ACHN (cell line): ENCODE results near the gene SAMD11.
"Not testable (repeated sequence)": the region's sequence is repeated elsewhere in the genome, so short reads cannot be mapped to it uniquely, and the experiment has no call there.

Source experiments
- DNase-seq: peaks from one replicate; pipeline ENCODE4 v3.0.0-alpha.2; 2015
- in situ Hi-C: cut with HindIII; loops from 2 replicates; pipeline ENCODE4 v1.10.0; 2017; ENCODE audit warnings: low sequenced_read_pairs, low pct_ligation_motif_present, low pct_unique_long_range_greater_than_20kb

SAMD11 gene

DNA sequence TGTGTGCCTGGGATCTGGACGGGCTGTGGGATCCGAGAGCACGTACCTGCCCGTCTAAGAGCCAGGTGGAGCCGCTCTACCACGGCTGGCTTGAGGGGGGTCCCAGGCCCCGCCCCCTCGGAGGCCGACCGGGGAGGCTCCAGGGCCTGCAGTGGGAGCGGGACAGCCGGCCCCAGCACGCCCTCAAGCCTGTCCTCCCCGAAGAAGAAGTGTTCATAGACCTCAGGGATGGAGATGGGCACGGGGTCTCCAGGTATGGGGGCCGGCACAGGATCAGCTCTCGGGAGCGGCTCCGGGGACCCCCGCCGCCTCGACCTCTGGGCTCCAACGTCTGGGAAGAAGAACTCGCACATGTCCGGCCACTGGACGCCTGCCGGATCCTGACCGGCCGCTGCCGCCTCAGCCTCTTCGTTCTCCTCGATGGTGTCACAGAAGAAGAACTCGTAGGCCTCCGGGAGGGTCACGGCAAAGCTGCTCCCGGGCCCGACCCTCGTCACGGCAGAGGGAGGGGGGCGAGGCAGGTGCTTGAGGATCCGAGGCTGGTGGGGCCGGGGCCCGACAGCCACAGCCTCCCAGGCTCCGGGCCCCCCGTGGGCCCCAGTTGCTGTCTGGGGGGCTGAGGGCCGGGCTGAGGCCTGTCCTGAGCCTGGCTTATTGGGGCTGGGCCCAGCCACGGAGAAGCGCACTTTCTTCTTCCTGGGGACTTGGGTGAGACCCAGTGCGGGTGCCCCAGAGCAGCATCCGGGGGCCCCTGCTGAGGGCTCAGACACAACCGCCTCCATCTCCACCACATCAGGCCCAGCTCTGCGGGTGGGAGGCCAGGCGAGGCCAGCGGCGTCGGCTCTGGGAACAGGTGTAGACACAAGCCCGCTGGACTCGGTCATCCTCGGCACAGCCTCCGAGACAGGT is 55.4 kb downstream of the SAMD11 start:
- DNase-seq = no peak
- in situ Hi-C loops = no loop called here

DNA sequence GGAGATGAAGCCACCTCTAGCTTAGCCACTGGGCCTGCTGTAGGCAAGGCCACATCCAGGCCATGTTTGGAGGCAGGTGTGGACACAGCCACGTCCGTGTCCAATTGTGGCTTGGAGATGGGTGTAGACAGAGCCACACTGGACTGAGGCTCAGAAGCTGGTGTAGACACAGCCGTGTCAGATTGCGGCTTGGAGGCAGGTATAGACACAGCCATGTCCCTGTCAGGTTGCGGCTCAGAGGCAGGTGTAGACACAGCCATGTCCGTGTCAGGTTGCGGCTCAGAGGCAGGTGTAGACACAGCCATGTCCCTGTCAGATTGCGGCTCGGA is 56.0 kb downstream of the SAMD11 start:
- DNase-seq = no peak
- in situ Hi-C loops = no loop called here

DNA sequence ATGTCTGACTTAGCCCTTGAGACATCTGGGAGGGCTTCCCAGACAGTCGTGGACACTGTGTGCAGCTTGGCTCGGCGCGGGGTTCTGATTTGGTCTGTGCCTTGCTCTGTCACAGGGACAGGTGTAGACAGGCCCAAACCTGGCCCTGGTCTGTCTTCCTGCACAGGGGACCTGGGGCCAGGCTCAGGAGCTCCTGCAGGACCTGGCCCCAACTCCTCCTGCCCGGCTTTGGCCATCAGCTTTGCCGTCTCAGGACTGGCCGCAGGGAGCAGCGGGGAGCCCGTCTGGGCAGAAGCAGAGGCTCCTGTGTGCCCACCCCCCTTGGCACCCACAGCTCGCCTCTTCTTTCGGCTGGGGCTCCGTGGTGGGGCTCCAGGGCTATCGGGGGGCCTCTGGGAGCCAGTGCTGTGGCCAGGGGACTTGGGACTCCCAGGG is 56.4 kb downstream of the SAMD11 start:
- DNase-seq = no peak
- in situ Hi-C loops = no loop called here

DNA sequence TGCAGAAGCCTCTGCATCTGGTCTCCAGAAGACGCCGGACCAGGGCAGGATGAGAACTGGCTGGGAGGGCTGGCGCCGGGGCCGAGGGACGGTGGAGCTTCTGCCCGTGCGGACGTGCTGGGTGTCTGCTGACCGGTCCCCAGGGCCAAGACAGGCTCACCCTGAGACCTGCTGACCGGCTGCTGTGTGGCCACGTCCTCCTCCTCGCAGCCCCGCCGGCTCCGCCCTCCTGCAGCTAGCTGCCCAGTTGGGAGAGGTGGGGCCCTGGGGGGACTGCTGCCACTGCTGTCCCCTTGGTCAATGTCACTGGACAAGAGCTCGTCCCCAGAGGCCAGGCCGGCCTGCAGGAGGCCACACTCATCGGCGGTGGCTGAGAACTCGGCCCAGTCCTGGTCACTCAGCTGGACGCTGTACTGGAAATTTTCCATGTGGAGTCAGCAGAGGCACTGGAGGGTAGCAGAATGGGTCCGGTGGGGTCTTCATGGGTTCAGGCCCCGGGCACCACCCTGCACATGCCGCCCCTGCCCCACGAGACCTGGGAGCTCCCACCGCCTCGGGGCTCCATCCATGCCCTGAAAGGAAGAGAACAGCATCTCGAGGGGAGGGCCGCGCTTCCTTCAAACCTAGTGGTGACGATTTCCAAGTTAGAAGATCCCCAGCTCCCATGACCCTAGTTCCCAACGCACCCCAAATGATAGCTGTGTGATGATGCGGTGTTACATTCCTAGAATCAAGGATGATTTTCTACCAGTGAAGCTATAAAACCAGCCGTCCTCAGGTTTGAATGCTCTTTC is 57.1 kb downstream of the SAMD11 start:
- in situ Hi-C loops = no loop called here
- no peak for DNase-seq

DNA sequence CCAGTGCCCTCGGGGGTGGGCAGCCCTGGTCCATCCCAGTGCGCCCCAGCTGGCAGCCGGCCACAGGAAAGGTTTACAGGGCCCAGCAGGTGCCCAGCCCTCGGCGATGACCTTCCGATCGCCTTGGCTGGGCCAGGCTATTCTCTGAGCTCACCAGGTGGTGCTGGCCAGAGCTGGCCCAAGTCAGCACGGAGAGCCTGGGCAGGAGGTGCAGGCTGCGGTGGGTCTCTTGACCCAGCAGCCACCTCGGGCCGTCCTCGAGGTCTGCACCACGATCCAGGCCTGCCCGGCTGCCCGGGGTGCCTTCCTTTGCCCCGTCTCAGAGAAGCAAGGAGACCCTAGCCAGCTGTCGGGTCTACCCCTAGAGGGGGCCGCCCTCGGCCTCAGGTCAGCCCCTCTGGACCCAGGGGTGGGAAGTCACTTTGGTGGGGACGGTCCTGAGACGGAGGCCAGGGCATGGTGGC is 57.8 kb downstream of the SAMD11 start:
- in situ Hi-C loops = no loop called here

DNA sequence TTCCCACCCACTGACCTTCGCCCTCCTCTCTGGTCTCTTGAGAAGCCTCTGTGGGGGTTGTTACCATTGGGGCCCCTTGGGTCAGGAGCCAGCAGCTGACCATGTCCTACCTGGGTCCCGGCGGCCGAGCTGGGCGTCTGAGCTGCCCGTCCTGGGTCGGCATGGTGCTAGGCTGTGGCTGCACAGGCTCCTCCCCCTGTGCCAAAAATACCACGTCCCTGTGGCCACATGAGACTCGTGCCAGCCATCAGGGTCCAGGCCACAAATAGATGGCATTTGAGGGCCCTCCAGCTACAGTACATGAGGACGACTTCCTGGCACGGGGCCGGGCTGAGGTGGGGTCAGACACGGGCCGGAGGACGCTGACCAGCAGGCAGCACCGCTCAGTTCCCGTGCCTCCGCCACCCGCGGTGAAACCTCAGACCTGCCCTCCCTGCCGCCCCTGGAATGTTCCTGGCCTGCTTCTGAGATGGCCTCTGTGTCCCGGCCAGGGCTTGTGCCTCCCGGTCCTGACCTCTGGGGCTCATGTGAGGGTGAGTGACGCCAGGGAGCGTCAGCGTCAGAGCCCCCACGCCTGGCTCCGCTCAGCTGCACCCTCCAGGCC is 58.3 kb downstream of the SAMD11 start, which contains the start of gene PERM1:
TSS of gene PERM1 (minus strand) at position 139 of the 604 bp plus-strand sequence. CDS start 1,064 bp downstream, outside the sequence.
- DNase-seq = no peak
- in situ Hi-C loops = no loop called here

More for the DNA sequence above, 57.8 kb downstream of the SAMD11 start:
- DNase-seq = no peak

DNA sequence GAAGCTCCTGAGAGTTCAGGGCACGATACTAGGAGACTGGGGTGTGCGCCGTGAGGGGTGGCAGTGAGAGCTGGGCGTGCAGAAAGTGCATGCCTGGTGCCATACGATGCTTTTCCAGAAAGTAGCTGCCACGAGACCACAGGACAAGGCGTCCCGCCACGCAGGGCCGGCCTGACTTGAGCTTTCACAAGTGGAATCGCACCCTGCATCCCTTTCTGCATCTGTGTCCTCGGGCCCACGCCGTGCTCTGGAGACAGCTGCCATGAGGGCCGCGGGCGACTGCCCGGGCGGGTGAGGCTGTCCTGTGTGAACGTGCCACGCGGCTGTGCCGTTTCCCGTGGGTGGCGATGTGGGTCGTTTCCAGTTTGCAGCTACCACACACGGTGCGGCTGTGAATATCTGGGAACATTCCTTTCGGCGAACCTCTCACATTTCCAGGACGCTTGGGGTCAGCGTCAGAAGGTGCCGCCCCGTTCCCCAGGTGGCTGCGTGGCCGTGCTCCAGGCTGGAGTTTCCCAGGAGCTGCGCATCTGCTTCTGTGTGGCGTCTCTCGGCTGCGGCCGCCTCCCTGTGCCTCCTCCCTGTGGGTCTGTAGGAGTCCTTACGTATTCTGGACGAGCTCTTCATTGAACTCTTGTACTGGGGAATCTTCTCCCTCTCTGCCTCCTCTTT is 59.2 kb downstream of the SAMD11 start:
- in situ Hi-C loops = no loop called here
- DNase-seq = no peak

DNA sequence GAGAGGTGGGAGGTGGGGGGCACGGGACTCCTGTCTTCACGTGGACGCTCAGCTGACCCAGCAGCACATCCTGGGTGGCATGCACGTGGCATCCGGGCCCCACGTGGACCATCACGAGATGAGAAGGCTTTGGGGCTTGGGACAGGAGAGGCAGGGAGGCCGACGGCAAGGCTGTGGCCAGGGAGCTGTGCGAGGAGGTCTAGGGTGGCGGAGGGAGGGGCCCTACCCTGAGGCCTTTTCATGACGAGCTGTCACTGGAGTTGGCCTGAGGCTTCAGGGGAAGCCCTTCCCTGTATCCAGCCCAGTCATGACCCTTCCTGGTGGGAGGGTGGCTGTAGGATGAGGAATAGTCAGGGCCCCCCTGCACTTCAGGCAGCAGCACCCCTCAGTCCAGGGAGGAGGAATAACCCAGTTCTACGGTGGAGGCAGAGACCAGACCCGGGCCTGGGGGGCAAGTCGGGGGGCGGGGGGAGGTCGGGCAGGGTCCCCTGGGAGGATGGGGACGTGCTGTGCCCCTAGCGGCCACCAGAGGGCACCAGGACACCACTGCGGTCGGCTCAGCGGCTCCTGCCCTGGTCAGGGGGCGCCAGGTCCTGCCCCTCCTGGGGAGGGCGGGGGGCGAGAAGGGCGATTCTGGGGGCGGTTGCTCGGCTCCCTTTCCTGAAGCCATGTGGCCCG is 60.2 kb downstream of the SAMD11 start:
- in situ Hi-C loops = no loop called here
- DNase-seq = no peak

DNA sequence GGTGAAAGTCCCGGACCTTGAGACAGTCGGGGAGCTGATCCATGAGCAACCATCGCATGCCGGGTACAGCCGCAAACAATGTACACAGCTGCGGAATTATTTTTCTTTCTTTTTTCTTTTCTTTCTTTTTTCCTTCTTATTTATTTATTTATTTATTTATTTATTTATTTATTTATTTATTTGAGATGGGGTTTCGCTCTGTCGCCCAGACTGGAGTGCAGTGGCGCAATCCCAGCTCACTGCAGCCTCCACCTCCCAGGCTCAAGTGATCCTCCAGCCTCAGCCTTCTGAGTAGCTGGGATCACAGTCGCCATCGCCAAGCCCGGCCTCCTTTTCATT is 60.7 kb downstream of the SAMD11 start:
- DNase-seq = no peak
- in situ Hi-C loops = no loop called here

DNA sequence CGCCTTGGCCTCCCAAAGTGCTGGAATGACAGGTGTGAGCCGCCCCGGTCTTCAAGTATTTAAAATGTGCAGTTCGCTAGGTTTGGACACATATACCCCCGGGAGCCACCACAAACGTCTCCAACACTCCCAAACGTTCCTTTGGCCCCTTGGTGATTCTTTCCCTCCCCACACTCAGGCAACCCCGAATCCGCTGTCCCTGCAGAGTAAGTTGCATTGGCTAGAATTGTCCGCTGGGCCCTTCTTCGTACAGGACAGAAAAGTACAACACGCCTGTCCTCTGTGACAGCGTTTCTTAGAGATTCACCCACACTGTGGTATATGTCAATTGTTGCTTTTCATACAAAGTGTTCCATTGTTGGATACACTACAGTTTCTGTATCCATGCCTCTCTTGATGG is 61.4 kb downstream of the SAMD11 start:
- DNase-seq = no peak
- in situ Hi-C loops = no loop called here

DNA sequence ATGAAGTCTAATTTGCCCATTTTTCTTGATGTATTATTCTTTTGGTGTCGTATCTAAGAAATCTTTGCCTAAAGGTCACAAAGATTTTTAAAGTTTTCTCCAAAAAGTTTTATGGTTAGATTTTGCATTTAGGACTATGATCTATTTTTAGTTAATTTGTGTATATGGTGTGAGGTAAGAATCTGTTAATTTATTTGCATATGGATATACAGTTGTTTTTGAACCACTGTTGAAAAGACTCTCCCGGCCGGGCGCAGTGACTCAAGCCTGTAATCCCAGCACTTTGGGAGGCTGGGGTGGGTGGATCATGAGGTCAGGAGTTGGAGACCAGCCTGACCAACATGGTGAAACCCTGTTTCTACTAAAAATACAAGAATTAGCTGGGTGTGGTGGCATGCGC is 64.3 kb downstream of the SAMD11 start:
- DNase-seq, in situ Hi-C loops: not testable (repeated sequence)

DNA sequence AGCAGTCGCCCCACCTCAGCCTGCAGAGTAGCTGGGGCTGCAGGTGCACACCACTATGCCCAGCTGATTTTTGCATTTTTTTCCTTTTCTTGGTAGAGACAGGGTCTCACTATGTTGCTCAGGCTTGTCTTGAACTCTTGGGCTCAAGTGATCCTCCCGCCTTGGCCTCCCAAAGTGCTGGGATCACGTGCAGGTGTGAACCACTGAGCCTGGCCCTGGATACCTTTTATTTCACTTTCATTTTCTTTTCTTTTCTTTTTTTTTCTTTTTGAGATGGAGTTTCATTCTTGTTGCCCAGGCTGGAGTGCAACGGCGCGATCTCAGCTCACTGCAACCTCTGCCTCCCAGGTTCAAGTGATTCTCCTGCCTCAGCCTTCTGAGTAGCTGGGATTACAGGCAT is 67.6 kb downstream of the SAMD11 start:
- in situ Hi-C loops, DNase-seq: not testable (repeated sequence)

DNA sequence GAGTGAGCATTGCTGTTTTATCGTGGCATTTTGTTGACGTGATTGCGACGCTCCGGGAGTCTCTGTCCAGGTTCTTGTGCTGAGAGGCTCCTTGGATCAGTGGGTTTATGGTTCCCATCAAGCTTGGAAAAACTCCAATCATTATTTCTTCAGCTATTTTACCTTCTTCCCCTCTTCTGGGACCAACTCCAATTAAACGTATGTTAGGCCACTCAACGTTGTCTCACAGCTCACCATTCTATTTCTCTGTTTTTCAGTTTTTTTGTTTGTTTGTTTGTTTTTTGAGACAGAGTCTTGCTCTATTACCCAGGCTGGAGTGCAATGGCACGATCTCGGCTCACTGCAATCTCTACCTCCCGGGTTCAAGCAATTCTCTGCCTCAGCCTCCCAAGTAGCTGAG is 68.2 kb downstream of the SAMD11 start:
- in situ Hi-C loops = no loop called here
- no peak for DNase-seq

DNA sequence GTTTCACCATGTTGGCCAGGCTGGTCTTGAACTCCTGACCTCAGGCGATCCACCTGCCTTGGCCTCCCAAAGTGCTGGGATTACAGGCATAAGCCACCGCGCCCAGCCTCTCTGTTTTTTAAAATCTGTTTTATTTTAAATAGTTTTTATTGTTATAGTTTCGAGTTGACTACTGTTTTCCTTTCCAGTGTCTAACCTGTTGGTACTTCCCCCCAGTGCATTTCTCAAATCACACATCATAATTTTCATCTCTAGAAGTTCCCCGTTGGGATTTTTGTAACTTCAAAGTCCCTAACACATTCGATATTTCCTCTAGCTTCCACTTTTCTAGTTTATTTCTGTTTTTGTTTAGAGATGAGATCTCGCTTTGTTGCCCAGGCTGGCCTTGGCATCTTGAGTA is 68.6 kb downstream of the SAMD11 start:
- in situ Hi-C loops = no loop called here

DNA sequence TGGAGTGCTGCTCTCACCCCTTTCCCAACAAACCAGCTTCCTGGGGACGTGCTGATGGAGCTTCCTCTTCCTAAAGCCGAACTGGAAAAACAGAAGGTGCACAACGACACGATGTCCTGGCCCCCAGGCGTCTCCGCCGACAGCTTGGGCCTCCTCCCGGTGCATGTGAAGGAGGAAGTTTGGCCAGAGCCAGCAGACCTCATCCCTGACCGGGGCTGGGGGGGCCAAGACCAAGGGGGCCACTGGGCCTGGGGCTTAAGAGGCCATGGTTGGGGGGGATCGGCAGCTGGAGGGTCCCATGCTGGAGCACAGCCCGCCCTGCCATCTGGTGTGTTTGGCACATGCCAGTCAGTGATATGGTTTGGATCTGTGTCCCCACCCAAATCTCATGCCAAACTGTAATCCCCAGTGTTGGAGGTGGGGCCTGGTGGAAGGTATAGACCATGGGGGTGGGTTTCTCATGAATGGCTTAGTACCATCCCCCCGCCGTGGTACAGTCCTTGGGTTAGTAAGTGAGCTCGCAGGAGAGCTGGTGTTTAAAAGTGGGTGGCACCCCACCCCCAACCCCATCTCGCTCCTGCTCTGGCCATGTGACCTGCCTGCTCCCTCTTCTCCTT is 69.8 kb downstream of the SAMD11 start:
- in situ Hi-C loops = no loop called here
- DNase-seq = no peak

More for the DNA sequence above, 68.6 kb downstream of the SAMD11 start:
- DNase-seq = no peak
